ENCODE data around the gene KNOP1. TPM values are rescaled to one million over a fixed set of nuclear protein-coding genes. Genes with fewer than 3 reads are reported as not detected.

Gene KNOP1, protein sequence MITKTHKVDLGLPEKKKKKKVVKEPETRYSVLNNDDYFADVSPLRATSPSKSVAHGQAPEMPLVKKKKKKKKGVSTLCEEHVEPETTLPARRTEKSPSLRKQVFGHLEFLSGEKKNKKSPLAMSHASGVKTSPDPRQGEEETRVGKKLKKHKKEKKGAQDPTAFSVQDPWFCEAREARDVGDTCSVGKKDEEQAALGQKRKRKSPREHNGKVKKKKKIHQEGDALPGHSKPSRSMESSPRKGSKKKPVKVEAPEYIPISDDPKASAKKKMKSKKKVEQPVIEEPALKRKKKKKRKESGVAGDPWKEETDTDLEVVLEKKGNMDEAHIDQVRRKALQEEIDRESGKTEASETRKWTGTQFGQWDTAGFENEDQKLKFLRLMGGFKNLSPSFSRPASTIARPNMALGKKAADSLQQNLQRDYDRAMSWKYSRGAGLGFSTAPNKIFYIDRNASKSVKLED
- total RNA-seq (2014; rRNA removed; shearing (Covaris generic)): 9.6 and 11.3 TPM in 2 replicates

DNA sequence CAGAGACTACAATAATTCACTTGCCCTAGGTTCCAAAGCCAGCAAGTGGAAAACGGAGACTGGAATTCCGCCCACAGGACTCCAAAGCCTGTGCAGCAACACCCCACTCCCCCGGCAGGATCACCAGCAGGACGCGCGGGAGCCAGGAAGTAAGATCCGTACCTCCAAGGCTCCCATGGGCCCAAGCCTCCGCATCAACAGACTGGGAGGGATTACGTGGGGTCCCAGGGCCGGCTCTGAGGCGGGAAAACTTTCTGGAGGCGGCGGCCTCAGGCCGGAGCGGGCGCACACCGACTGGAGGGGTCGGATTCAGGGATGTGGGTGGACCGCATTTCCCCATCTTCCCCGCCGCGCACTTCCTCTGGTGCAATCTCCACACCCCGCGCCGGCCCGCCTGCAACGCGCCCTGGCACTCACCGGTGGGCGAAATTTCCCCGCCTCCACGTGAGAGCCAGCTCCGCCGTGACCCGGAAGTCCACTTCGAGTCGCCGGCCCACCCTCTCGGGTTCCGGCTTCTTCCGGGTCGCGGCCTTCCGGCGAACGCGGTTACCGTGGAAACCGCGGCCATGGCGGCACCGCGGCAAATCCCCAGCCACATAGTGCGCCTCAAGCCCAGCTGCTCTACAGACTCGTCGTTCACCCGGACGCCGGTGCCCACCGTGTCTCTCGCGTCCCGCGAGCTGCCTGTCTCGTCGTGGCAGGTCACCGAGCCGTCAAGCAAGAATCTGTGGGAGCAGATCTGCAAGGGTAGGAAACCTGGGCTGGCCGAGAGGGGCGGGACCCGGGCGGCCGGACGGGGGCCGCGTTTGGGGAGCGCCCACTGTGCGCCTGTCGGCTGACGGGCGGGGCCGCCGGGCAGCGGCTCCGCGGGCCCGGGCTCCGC lies at the start of gene KNOP1, which contains the start of gene IQCK:
KNOP1 (minus strand) TSS at position 487 of the 883 bp plus-strand sequence. CDS start 3,192 bp downstream, outside the sequence.
IQCK (plus strand) TSS at position 531 of the 883 bp plus-strand sequence; CDS start at position 567, 36 bp downstream.
- peak; percentile 83 for DNase-seq (ENCODE audit: low read depth)

DNA sequence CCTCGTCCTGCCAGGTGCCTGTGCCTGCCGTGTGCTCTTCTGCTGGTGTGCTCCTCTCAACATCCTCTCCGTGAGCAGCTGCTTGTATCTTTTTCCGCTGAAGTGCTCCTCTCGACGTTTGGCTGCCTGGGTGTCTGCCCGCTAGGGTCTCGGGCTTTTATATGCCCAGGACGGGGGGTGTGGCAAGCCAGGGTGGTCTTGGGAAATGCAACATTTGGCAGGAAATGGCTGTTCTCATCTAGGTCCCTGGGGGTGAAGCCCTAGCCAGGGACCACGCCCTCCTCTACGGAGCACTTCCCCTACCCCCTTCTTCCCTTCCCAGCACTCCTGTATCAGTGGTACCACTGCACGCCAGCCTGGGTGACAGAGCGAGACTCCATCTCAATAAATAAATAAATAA lies 49.5 kb upstream of the KNOP1 start:
- no peak for DNase-seq (ENCODE audit: low read depth)

DNA sequence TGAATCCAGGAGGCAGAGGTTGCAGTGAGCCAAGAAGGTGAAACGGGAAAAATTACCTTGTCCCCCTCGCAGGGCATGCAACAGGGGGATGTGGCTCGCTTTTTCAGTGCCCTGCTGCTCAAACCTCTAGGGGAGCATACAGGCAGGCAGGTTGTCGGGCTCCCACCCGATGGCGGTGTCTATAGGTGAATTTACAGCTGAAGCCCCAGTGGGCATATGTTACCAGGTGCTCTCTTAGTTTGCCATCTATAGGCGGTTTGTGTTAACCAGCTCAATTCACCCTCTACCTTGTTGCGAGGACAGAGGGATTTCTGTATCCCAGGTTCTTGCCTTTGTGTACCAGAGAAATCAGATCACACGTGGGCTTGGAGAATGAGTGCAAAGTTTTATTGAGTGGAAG lies 49.0 kb upstream of the KNOP1 start:
- no peak for DNase-seq (ENCODE audit: low read depth)

DNA sequence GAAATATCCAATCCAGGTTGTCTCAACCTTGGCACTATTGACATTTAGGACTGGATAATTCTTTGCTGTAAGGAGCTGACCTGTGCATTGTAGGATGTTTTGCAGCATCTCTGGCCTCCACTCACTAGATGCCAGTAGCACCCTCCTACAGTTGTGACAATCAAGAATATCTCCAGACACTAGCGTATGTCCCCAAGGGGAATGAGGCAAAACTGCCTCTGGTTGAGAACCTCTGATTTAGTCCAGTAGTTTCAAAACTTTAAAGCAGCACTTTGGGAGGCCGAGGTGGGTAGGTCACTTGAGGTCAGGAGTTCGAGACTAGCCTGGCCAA lies 48.5 kb upstream of the KNOP1 start:
- DNase-seq (ENCODE audit: low read depth): no peak

DNA sequence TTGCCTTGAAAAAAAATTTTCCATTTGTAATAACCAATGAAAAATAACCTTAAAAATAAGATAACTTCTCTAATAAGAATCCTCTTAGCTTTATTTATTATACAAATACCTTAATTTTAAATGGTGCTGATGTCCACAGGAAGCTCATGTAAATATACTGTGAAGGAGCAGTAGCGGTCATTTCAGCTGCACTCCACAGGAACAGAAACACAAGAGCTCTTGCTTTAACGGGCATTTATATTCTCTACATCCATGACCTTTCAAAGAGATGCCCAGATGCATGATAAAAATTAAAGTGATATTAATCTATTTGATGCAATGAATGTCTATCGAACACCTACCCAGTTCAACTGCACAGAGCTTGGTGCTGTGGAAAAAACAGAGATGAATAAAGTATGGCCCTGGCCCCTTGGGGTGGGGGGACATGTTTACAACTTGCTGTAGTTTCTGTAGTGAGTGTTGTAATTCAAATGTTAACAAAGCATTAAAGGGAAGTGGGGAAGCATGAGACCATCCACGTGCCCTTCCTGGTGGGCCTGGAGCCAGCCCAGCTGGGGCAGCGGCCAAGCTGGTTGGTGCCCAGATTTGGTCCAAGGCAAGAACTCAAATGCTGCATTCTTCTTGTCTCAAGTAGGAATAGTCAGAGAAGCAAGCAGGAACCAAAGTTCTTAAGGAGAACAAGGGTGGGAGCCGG lies 48.0 kb upstream of the KNOP1 start:
- DNase-seq (ENCODE audit: low read depth): no peak

DNA sequence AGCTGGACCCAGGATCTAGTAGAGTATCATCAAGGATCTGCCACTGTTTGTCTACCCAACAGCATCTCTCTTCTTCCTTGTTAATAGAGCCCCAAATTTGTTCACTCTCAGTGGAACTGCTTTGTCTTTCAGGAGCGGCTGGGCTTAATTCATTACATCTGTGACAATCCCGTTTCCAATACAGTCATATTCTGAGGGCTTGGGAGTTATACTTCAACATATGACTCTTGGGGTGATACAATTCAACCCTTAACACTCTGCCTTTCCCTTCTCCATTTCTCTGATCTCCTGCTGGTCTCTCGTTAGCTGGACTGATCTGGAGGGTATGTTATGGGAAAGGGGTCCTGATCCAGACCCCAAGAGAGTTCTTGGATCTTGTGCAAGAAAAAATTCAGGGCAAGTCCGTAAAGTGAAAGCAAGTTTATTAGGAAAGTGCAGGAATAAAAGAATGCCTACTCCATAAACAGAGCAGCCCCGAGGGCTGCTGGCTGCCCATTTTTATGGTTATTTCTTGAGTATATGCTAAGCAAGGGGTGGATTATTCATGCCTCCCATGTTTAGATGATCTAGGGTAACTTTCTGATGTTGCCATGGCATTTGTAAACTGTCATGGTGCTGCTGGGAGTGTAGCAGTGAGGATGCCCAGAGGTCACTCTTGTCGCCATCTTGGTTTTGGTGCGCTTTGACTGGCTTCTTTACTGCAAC lies 42.5 kb upstream of the KNOP1 start:
- DNase-seq (ENCODE audit: low read depth): no peak

DNA sequence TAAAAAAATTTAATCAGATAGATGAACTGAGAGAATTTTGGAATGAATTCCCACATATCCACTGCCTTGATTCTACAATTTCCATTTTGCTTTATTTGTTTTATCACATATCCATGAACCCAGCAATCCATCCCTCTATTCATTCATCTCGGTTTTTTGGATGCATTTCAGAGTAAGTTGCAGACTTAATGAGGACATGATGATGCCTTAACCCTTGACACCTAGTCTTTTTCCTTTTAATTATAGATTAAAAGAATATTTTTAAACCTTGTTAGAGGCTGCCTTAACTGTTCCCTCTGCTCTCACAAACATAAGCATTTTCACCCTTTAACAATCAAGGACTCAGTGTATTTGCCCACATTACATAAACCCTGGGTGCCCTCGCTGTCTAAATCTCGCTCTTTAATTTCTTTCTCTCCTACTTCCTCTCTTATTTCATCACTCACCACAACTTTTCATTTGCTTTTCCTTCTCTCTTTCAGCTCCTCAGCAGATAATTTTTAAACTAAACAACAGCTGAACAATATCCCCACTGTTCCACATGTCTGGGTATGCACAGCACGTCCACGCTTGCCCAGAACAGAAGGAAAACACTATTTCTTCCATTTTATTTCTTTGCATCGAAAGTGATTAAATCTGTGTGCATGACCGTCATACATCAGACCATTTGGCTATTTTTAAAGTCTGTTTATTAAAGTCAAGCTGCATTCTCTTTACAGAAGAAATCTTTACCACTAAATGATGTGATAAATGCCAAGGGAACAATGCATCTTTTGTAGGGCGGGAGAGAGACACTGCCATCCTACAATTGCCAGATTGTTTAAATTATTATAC lies 40.0 kb upstream of the KNOP1 start:
- peak; percentile 4 for DNase-seq (ENCODE audit: low read depth)

DNA sequence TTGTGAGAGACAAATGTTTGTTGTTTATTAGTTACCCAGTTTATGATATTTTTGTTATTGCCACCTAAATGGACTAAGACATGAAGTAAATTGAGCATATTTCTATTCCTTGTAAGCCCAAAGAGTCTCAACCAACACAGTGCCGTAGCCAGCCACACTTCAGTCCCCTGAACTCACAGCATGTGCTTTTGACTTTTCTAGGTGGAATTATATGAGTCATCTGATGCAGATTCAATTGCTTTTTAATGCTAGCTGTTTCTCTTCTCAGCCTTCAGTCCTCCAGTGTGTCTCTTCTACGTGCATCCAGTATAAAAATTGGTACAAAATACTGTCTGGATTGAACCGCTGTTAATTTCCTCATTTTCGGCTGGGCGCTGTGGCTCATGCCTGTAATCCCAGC lies 39.0 kb upstream of the KNOP1 start:
- no peak for DNase-seq (ENCODE audit: low read depth)

DNA sequence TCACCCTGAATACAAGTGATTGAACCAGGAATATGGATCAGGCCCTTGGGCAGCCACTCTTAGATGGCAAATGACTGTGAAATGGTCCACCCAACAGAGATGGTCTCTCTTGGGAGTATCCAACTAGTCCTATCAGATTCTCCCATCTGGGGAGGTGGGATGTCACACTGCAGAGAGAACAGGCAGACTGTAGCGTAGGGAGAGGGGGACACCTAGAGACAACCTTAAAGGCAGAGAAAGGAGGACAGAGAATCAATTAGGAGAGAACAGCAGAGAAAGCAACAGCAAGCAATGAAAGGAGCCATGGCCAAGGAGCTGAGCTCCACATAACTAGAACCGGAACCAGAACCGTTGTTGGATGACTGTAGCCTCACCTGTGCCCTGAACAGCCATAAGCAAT lies 37.2 kb upstream of the KNOP1 start:
- no peak for DNase-seq (ENCODE audit: low read depth)

DNA sequence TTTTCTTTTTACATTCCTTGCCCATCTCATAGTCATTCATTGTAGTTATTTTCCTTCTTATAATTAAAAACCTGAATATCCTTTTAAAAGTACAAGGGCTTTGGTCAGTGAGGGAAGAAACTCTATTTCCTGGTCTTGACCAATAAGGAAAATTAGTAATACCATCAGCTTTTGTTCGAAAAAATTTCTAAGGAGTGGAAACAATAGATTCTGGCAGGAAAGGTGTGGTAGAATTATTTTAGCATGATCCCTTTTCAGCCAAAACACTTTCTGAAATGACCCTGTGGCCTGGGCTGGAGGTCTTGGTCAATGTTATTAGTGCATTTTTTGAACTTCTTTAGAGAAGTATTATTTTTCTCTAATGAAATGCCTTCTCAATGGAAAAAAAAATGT lies 36.6 kb upstream of the KNOP1 start:
- DNase-seq (ENCODE audit: low read depth): no peak

DNA sequence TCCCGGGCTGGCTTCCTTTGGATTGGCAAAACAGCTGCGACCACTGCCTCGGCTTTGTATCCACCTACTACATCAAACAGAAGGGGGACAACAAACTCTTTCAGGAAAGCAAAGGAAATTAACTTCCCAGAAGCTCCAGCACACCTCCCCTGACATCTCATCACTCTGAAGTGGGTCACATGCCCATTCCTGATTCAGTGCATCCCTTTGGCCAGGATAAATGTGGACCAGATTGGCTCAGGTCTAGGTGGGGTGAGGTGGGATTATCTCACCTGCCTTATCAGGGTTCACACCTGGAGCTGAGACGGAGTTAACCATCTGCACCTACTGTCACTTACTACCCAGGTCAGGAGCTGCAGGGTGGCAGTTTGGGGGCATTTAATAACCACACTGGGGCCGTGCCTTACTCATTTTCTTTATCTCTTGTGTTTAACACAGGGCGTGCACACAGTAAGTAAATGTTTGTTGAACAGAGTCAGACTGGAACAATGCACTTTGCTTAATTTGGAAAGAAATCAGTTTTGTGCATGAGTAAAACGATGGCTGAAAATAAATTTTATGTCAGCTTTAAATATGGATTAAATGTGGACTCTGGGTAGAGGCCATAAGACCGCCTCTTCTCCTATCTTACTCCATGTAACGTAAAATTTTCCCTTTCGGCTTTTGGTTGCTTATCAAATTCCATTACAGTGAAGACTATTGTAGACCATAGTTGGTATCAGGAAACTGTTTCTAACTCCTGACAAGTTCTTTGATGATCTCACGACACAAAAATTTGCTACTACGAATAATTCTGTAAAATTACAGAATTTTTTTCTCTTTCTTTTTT lies 36.0 kb upstream of the KNOP1 start:
- DNase-seq (ENCODE audit: low read depth): no peak

DNA sequence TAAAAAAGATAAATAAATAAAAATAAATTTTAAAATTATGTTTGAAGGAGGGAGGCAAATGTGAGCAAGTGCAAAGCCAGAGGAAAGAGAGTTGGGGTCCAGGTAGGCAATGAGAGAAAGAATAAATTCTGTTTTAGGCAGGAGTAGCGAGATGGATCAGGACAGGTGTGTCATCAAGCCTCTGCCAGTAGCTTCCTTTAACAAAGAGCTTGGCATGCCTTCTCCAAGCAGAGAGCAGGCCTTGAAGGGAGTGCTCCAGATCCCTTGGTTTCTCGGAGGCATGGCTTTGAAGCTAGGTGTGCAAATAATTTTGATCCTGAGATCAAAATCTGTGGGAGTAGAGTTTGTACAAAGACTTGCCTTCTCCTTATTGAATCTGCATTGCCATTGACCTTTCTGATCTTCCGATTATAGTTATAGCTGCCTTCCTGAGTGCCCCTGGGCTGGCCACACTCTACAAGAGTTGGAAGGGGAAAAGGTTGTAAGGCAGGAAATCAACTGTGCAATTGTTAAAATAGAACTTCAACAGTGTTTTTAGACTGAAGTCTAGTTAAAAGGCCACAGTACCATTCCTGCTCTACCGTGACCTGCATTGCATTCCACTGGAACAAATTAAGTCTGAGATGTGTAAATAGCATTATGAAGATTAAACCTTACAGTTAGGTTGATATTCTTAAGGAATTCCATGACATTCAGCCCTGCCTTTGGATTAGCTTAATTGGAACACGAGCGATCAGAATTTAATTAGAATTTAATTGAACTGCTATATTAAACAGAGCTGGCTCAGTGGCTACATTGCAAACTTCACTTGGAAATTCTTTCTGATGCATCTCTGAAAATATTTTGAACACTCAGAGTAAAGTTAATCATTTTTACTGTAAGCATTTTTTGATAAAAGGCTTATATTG lies 33.7 kb upstream of the KNOP1 start:
- DNase-seq (ENCODE audit: low read depth): no peak

DNA sequence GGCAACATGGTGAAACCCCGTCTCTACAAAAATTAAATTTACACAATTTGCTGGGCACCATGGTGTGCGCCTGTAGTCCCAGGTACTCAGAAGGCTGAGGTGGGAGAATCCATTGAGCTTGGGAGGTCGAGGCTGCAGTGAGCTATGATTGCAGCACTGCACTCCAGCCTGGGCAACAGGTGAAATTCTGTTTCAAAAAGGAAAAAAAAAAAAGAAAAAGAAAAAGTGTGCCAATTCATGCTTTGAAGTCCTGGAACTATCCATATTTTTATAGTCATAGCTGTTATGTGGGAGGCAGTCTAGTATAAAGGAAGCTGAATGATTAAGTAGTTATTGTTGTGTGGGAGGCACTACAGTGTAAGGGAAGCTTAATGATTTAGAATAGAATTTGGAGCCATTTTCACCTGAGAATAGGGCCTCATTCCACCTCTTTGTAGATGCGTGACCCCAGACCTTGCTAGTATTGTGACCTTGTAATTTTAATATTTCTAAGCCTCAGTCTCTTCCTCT lies 31.6 kb upstream of the KNOP1 start:
- no peak for DNase-seq (ENCODE audit: low read depth)

DNA sequence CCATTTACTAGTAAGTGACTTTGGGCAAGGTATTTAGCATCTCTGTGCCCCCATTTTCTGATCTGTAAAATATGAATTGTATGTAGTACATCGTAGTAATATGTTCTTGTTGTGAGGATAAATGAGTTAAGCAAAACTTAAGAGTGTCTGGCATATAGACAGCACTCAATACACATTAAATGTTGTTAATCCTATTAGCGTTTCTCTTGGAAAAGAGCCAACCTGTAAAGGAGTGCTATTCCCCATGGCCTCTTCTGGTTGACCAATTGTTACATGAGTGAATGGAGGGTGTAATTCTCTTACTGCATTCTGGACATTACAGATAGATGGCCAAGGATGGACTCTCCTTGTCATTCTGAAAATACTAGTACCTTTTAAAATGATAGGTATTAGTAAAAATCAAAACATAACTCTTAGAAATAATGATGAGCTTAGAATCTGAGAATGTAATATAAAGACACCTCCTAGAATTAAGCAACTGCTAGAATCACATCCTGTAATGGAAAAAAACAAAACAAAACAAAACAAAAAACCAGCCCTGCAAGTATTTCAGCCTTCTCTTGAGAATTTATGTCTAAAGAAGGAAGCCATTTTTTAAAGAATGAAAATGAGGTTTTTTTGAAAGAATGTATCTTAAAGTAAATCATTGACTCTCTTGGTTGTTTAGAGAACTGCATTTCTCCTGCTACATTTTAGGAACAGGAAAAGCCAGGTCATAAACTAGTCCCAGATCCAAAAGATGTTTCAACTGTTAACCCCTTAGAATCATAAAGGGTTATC lies 30.6 kb upstream of the KNOP1 start:
- DNase-seq (ENCODE audit: low read depth): no peak

DNA sequence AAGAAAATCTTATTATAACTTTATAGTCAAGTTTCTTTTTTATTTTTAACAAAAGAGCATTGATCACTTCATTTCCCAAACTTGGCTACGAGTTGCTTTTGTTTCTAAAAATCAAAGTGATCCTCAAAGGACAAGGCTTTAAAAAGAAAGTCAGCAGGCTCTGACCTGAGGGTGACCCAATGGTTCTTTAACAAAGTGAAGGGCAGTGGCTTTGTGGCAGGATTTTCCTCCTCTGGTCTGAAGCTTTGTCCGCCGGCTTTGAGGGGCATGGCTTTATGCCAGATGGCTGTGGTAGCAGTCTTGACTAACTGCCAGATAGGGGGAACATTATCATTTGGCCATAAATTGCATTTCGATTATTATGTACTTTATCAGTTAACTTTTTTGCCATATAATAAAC lies 28.5 kb upstream of the KNOP1 start:
- peak; percentile 34 for DNase-seq (ENCODE audit: low read depth)

DNA sequence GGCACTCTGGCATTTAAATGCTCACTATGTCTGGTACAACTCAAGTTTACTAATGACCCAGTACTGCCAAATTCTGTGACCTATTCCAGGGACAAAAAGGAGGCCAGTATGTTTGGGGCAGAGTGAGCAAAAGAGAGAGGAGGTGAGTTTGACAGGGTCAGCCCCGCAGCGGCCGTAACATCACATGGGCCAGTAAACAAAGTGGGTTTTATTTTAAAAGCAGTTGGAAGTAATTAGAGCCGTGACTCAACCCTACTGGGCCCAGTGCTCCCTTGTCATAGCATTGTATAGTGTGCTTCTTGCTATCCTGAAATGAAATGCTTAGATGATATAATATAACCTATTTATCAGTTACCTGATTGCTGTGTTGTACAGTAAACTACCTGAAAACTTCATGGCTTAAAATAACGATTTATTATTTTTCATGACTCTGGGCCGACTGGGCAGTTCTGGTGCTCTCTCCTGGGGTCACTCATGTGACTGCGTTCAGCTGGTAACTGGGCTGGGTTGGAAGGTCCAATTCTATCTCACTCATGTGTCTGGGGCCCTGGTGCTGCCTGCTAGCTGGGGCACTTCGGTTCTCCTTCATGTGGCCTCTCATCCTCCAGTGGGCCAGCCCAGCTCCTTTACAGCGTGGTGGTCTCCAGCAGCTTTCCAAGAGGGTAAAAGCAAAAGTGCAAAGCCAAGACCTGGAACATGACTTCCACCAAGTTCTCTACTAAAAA lies 27.4 kb upstream of the KNOP1 start:
- peak; percentile 64 for DNase-seq (ENCODE audit: low read depth)

DNA sequence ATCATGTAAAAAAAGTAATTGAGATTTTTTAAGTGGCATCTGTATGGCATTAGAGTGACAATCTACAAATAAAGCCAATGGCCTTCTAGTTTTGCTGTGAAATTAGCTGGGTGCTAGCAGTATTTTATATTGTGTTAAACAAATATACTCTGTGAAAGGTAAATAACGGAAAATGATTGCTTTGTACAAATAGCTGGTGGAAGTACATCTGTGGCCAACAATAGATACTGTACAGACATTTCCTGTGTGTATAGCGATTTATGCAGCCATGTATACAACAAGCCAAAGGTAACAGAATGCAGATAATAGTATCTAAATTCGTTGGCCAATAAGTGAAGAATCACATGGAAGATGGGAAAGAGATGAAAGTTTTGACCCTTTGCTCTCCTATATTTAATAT lies 26.6 kb upstream of the KNOP1 start:
- DNase-seq (ENCODE audit: low read depth): no peak

Measured in RPMI7951 (cell line).